ENCODE results near the gene TSHR.

Gene TSHR

GRCh38 chr14:81164167-81164774 is 208.8 kb downstream of the TSHR start:
- FAIRE-seq, result peak; percentile 97
- peak; percentile 42 for DNase-seq (ENCODE audit: insufficient read length, low spot score)
- no peak for TF ChIP-seq POLR2A (IDR thresholded peaks at IDR 0.05; ENCODE audit: low read depth, low read length)

GRCh38 chr14:81165188-81165587 is 209.8 kb downstream of the TSHR start:
- DNase-seq (ENCODE audit: insufficient read length, low spot score) (no peak), FAIRE-seq (no peak)
- TF ChIP-seq POLR2A (IDR thresholded peaks at IDR 0.05; ENCODE audit: low read depth, low read length), result no peak

- FAIRE-seq, result no peak
- no peak for DNase-seq (ENCODE audit: insufficient read length, low spot score)
- no peak for TF ChIP-seq POLR2A (IDR thresholded peaks at IDR 0.05; ENCODE audit: low read depth, low read length)
Observed at GRCh38 chr14:81166121-81166520, 210.7 kb downstream of the TSHR start.

- DNase-seq (ENCODE audit: insufficient read length, low spot score), result no peak
- TF ChIP-seq POLR2A (IDR thresholded peaks at IDR 0.05; ENCODE audit: low read depth, low read length), result no peak
Observed at GRCh38 chr14:81169267-81169666, 213.8 kb downstream of the TSHR start.

GRCh38 chr14:81169711-81170103 is 214.3 kb downstream of the TSHR start:
- DNase-seq (ENCODE audit: insufficient read length, low spot score), result no peak
- FAIRE-seq, result no peak
- no peak for TF ChIP-seq POLR2A (IDR thresholded peaks at IDR 0.05; ENCODE audit: low read depth, low read length)

More at GRCh38 chr14:81169267-81169666, 213.8 kb downstream of the TSHR start:
- no peak for FAIRE-seq

- FAIRE-seq (peak; percentile 60), DNase-seq (ENCODE audit: insufficient read length, low spot score) (peak; percentile 50)
- peak; percentile 79 for TF ChIP-seq POLR2A (IDR thresholded peaks at IDR 0.05; ENCODE audit: low read depth, low read length)
Observed at GRCh38 chr14:81170104-81170828, 214.8 kb downstream of the TSHR start.

- no peak for FAIRE-seq
- DNase-seq (ENCODE audit: insufficient read length, low spot score), result no peak
- no peak for TF ChIP-seq POLR2A (IDR thresholded peaks at IDR 0.05; ENCODE audit: low read depth, low read length)
Observed at GRCh38 chr14:81170829-81171195, 215.4 kb downstream of the TSHR start.

GRCh38 chr14:81172353-81172752 is 216.9 kb downstream of the TSHR start:
- TF ChIP-seq POLR2A (IDR thresholded peaks at IDR 0.05; ENCODE audit: low read depth, low read length), result no peak
- FAIRE-seq, result no peak

GRCh38 chr14:81172881-81173280 is 217.5 kb downstream of the TSHR start:
- no peak for DNase-seq (ENCODE audit: insufficient read length, low spot score)
- no peak for FAIRE-seq
- TF ChIP-seq POLR2A (IDR thresholded peaks at IDR 0.05; ENCODE audit: low read depth, low read length), result no peak

More at GRCh38 chr14:81172353-81172752, 216.9 kb downstream of the TSHR start:
- DNase-seq (ENCODE audit: insufficient read length, low spot score), result no peak

- FAIRE-seq (no peak), DNase-seq (ENCODE audit: insufficient read length, low spot score) (no peak)
Observed at GRCh38 chr14:81176241-81176640, 220.8 kb downstream of the TSHR start.

GRCh38 chr14:81177225-81177624 is 221.8 kb downstream of the TSHR start:
- no peak for DNase-seq (ENCODE audit: insufficient read length, low spot score)
- FAIRE-seq, result no peak
- no peak for TF ChIP-seq POLR2A (IDR thresholded peaks at IDR 0.05; ENCODE audit: low read depth, low read length)

More at GRCh38 chr14:81176241-81176640, 220.8 kb downstream of the TSHR start:
- no peak for TF ChIP-seq POLR2A (IDR thresholded peaks at IDR 0.05; ENCODE audit: low read depth, low read length)

- no peak for FAIRE-seq
- TF ChIP-seq POLR2A (IDR thresholded peaks at IDR 0.05; ENCODE audit: low read depth, low read length), result no peak
- DNase-seq (ENCODE audit: insufficient read length, low spot score), result no peak
Observed at GRCh38 chr14:81178063-81178462, 222.6 kb downstream of the TSHR start.

- FAIRE-seq (no peak), DNase-seq (ENCODE audit: insufficient read length, low spot score) (no peak)
- TF ChIP-seq POLR2A (IDR thresholded peaks at IDR 0.05; ENCODE audit: low read depth, low read length), result no peak
Observed at GRCh38 chr14:81179631-81180030, 224.2 kb downstream of the TSHR start.

- TF ChIP-seq POLR2A (IDR thresholded peaks at IDR 0.05; ENCODE audit: low read depth, low read length), result no peak
- DNase-seq (ENCODE audit: insufficient read length, low spot score) (no peak), FAIRE-seq (no peak)
Observed at GRCh38 chr14:81187832-81188522, 232.6 kb downstream of the TSHR start.

Measured in H54 (cell line).